ENCODE data around the gene ARID1A. TPM values are rescaled to one million over a fixed set of nuclear protein-coding genes. Genes with fewer than 3 reads are reported as not detected.
A peak's percentile ranks its signal among the peaks of the same experiment; 100 is the strongest.

Gene ARID1A
- total RNA-seq, 1 donor from 2014 or later = 160 TPM

DNA sequence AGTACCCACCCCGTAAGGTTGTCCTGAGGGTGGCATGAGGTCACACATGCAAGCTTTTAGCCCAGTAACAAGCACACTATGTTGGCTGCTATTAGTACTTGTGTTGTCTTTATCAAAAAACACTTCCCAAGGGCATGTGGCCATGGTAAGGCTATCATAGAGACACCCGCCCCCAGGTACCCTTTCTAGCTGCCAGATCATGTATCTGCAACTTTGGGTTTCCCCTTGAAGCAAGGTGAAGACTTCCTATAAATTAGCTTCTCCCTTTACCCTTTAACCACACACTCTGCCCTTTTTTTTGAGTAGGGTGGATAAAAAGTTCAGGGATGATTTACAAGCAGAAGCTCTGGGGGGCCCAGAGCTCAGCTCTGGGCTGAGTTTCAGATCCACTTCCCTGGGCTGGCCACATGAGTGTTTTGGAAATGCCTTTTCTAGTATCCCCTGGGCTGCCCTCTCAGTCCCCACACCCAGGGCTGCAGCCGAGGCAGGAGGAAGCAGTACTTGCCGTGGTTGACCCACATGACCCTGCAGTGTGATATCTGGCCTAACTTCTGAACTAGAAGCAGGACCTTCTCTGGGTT is 132.7 kb downstream of the ARID1A start:
- H3K9me3 Mint-ChIP-seq = no peaks in the 10 kb centered on the region

DNA sequence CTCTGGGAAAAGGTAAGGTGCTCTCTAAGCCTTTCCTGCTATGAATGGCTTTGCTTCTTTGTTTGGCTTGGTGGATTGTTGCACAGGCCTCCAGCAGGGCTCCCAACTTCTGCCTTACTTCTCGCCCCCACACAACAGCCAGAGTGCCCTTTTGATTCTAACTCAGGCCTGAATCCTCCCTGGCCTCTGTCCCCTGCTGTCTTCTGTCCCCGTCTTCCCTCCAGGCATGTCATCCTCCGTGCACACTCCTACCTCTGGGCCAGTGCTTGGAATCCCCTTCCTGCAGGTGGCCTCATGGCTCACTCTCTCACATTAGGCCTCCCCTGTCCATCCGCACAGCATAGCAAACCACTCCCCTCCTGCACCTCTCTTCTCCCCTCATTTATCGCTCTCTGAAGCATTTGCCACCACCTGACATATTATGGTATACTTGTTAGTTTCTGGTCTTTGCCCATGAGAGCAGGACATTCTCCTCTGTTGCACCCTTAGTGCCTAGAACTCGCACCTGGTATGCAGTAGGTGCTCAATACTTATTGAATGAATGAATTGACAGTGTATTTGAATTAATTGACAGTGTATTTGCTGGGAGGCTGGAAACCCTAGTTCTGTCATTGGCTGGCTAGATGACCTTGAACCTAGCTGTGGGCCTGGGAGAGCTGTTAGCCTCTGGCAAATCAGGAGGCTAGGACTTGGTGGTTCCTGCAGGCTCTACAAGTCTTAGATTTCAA is 133.5 kb downstream of the ARID1A start:
- TF ChIP-seq, protein P1, sequence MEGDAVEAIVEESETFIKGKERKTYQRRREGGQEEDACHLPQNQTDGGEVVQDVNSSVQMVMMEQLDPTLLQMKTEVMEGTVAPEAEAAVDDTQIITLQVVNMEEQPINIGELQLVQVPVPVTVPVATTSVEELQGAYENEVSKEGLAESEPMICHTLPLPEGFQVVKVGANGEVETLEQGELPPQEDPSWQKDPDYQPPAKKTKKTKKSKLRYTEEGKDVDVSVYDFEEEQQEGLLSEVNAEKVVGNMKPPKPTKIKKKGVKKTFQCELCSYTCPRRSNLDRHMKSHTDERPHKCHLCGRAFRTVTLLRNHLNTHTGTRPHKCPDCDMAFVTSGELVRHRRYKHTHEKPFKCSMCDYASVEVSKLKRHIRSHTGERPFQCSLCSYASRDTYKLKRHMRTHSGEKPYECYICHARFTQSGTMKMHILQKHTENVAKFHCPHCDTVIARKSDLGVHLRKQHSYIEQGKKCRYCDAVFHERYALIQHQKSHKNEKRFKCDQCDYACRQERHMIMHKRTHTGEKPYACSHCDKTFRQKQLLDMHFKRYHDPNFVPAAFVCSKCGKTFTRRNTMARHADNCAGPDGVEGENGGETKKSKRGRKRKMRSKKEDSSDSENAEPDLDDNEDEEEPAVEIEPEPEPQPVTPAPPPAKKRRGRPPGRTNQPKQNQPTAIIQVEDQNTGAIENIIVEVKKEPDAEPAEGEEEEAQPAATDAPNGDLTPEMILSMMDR (IDR thresholded peaks at IDR 0.05; ENCODE audit: unreplicated experiment) = no peak
- Mint-ChIP-seq H3K4me1 (peaks cover 42% of the 10 kb centered on the region), H3K9me3 (no peaks in the 10 kb centered on the region), H3K27me3 (ENCODE audit: low read depth) (no peaks in the 10 kb centered on the region), H3K27ac (no peak overlapping the region), H3K36me3 (peaks cover 11% of the 10 kb centered on the region), H3K4me3 (peak overlapping the region; percentile 15)
- DNase-seq (ENCODE audit: low spot score in 2 of 2, unreplicated experiment in 2 of 2) = no peak

More for the DNA sequence above, 132.7 kb downstream of the ARID1A start:
- H3K36me3 Mint-ChIP-seq = peaks cover 5% of the 10 kb centered on the region
- DNase-seq (ENCODE audit: low spot score in 2 of 2, unreplicated experiment in 2 of 2) = no peak
- H3K27ac Mint-ChIP-seq = no peak overlapping the region
- TF ChIP-seq, protein P1 (IDR thresholded peaks at IDR 0.05; ENCODE audit: unreplicated experiment) = no peak
- H3K27me3 Mint-ChIP-seq (ENCODE audit: low read depth) = no peaks in the 10 kb centered on the region
- H3K4me3 Mint-ChIP-seq = peak overlapping the region; percentile 85
- peaks cover 43% of the 10 kb centered on the region for H3K4me1 Mint-ChIP-seq

DNA sequence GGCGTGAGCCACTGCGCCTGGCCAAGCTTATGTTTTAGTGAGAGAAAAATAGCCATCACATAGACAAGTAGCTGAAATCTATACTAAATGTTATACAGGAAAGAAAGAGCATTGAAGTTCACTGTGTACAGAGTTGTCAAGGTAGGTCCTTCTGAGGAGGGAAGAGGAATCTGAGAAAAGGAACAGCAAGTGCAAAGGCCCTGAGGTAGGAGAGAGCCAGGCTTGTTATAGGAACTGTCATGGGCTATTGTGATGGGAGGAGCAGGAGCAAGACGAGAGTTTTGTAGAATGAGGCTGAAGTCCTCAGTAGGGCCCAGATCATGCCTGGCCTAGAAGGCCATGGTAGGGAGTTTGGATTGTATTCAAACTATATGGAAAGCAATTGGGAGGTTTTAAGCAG is 135.2 kb downstream of the ARID1A start:
- peaks cover 22% of the 10 kb centered on the region for H3K36me3 Mint-ChIP-seq
- DNase-seq (ENCODE audit: low spot score in 2 of 2, unreplicated experiment in 2 of 2) = no peak
- H3K4me1 Mint-ChIP-seq = peaks cover 26% of the 10 kb centered on the region
- H3K4me3 Mint-ChIP-seq = no peak overlapping the region
- no peak overlapping the region for H3K27ac Mint-ChIP-seq
- TF ChIP-seq, protein P1 (IDR thresholded peaks at IDR 0.05; ENCODE audit: unreplicated experiment) = no peak
- no peaks in the 10 kb centered on the region for H3K9me3 Mint-ChIP-seq
- H3K27me3 Mint-ChIP-seq (ENCODE audit: low read depth) = no peaks in the 10 kb centered on the region

Other genes with a start within 250 kb of the ARID1A start
- 466 to 497 TPM (median 481 TPM) in 3 replicates for gene HMGN2, start 223.6 kb upstream of the ARID1A start, total RNA-seq
- 18.1 to 20.2 TPM (median 19.4 TPM) in 3 replicates for gene RPS6KA1, start 166.3 kb upstream of the ARID1A start, total RNA-seq
- 10.7 to 14.0 TPM (median 13.1 TPM) in 3 replicates for gene PIGV, start 91.9 kb downstream of the ARID1A start, total RNA-seq
- 25.8 to 28.8 TPM (median 28.4 TPM) in 3 replicates for gene ZDHHC18, start 130.7 kb downstream of the ARID1A start, total RNA-seq
- 2.7 to 4.4 TPM (median 3.8 TPM) in 3 replicates for gene SFN, start 167.1 kb downstream of the ARID1A start, total RNA-seq
- gene GPN2, start 194.3 kb downstream of the ARID1A start, total RNA-seq = 31.1 to 33.4 TPM (median 32.3 TPM) in 3 replicates
- 19.5 to 23.5 TPM (median 19.8 TPM) in 3 replicates for gene GPATCH3, start 204.5 kb downstream of the ARID1A start, total RNA-seq
- gene NR0B2, start 218.0 kb downstream of the ARID1A start, total RNA-seq = not detected in 3 replicates
- gene NUDC, start 225.7 kb downstream of the ARID1A start, total RNA-seq = 50.8 to 55.3 TPM (median 54.4 TPM) in 3 replicates

Measured in mesothelial cell of epicardium (in vitro differentiated cells).